Left ventricle myocardium inferior (tissue), 1 donor: ENCODE results near the gene FTCD. TPM values are rescaled to one million over a fixed set of nuclear protein-coding genes. Genes with fewer than 3 reads are reported as not detected.
"Not testable (repeated sequence)": the region's sequence is repeated elsewhere in the genome, so short reads cannot be mapped to it uniquely, and the experiment has no call there.

ENCODE experiments used
- DNase-seq: peaks from one replicate; pipeline ENCODE4 v3.0.0-alpha.2; 2020
- H3K27ac ChIP-seq: fragments of 200-600 bp; replicated peaks from 2 replicates; pipeline ENCODE4 v1.8.0; 2021
- H3K27me3 ChIP-seq: fragments of 200-600 bp; 2 replicates; pipeline ENCODE4 v1.8.0; 2021; ENCODE audit warnings: low read depth
- H3K36me3 ChIP-seq: fragments of 200-600 bp; 2 replicates; pipeline ENCODE4 v1.8.0; 2021
- H3K4me1 ChIP-seq: fragments of 200-600 bp; 2 replicates; pipeline ENCODE4 v1.8.0; 2021
- H3K4me3 ChIP-seq: fragments of 200-600 bp; 2 replicates; pipeline ENCODE4 v1.8.0; 2021; ENCODE audit warnings: mild to moderate bottlenecking, moderate library complexity
- H3K9me3 ChIP-seq: fragments of 200-600 bp; replicated peaks from 2 replicates; pipeline ENCODE4 v1.8.0; 2021
- intact Hi-C: fragments of 100-400 bp; cut with micrococcal nuclease; formaldehyde crosslinking; loops from one replicate; pipeline ENCODE4 v1.11.0; 2022
- total RNA-seq: library from RNA; stranded (reverse); fragmentation: NEBNext Ultra II Directional; extraction: Animal tissue kit (Norgen Biotek cat#: 25700); gene quantifications from one replicate; pipeline ENCODE4 v1.2.1, GENCODE V29; 2021
- TF ChIP-seq, protein P1 (sequence below): fragments of 200-600 bp; IDR thresholded peaks from 2 replicates; pipeline ENCODE4 v1.8.0; 2021; ENCODE audit warnings: antibody characterized with exemption, mild to moderate bottlenecking, borderline replicate concordance
- donor health status: DM: no; HTN: yes; CAD: no; lungs with severe emphysema.

The FTCD gene
- total RNA-seq, 1 donor from 2014 or later: 2.2 TPM

DNA sequence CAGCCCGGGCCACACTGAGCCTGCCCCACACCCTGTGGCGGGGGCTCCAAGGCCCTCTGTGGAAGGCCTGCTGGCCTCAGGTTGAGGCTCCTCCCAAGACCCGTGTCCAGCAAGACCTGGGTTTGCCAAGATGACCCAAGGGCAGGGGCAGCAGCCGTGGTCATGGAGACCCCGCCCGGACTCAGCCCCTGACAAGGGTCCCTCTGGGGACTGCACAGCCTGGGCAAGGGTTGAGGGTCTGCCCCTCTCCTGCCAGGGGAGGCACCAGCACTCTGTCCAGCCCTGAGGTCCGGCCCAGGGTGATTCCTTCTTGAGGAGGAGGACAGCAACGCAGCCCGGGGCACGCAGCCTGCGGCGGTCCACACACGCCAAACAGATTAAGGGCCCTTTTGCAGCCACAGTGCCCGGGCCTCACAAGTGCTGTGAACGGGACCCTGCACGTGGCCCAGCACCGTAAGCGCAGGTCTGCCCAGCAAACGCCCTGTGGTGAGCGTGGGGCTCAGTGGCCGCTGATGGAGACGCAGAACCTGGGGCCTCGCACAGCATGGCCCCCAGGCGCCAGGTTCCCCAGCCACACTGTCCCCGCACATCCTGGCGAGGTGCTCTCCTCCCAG lies 25.5 kb upstream of the FTCD start:
- Histone ChIP-seq H3K4me1 (peaks cover 26% of the 10 kb centered on the region), H3K9me3 (peaks cover 5% of the 10 kb centered on the region), H3K27ac (no peak overlapping the region), H3K36me3 (no peaks in the 10 kb centered on the region), H3K4me3 (no peak overlapping the region), H3K27me3 (no peaks in the 10 kb centered on the region)
- TF ChIP-seq, protein P1, sequence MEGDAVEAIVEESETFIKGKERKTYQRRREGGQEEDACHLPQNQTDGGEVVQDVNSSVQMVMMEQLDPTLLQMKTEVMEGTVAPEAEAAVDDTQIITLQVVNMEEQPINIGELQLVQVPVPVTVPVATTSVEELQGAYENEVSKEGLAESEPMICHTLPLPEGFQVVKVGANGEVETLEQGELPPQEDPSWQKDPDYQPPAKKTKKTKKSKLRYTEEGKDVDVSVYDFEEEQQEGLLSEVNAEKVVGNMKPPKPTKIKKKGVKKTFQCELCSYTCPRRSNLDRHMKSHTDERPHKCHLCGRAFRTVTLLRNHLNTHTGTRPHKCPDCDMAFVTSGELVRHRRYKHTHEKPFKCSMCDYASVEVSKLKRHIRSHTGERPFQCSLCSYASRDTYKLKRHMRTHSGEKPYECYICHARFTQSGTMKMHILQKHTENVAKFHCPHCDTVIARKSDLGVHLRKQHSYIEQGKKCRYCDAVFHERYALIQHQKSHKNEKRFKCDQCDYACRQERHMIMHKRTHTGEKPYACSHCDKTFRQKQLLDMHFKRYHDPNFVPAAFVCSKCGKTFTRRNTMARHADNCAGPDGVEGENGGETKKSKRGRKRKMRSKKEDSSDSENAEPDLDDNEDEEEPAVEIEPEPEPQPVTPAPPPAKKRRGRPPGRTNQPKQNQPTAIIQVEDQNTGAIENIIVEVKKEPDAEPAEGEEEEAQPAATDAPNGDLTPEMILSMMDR: no peak
- DNase-seq: no peak
- intact Hi-C loops: no loop called here

DNA sequence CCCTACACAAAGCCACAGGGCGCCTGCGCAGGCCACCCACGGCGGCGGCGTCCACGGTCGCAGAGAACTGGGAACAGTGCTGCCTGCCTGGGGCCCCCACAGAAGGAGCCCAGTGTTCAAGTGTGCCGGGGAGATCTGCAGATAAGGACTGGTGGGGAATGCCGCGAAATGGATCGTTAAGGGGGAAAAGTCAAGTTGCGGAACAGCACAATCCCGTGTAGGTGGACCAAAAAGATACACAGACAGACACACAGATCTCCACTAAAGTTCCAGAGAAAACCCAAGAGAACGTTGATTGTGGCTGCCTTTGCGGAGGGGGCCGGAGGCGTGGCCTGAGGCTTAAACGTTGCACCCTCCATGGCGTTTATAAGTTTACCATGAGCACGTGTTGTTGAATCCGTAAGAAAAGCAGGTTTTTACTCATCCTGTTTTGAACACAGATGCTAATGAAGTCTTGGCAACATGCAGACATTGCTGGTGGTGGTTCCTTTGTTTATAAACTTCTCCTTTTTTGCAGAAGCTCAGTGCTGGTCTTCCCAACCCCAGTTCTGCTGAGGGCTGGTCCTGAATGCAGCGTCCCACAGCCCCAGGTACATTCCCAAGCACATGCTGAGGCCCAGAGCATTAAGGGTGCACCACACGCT lies 24.8 kb upstream of the FTCD start:
- intact Hi-C loops: no loop called here
- peaks cover 20% of the 10 kb centered on the region for H3K4me1 ChIP-seq

DNA sequence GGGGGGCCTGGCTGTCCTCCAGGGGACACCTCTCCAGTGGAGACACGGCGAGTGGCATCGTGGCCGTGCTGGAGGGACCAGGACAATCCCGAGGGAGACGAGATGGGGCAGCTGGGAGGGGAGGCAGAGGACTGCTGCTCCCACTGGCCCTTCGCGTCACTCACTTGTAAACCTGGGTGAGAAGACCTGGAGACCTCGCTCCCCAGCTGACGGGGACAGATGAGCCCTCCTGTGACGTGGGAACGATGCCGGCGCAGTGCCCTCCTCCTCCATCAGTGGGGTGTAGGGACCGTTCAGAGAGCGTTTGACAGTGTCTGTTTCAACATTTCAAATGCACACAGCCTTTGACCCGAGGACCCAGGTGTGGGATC lies 24.3 kb upstream of the FTCD start:
- H3K27me3 ChIP-seq: no peaks in the 10 kb centered on the region
- peaks cover 12% of the 10 kb centered on the region for H3K9me3 ChIP-seq
- DNase-seq: no peak
- H3K36me3 ChIP-seq: no peaks in the 10 kb centered on the region
- no peak overlapping the region for H3K4me3 ChIP-seq
- no peak overlapping the region for H3K27ac ChIP-seq
- peaks cover 15% of the 10 kb centered on the region for H3K4me1 ChIP-seq
- TF ChIP-seq, protein P1: no peak
- intact Hi-C loops: no loop called here

More for the DNA sequence above, 24.8 kb upstream of the FTCD start:
- H3K9me3 ChIP-seq: peaks cover 6% of the 10 kb centered on the region
- DNase-seq: no peak
- TF ChIP-seq, protein P1: no peak
- no peak overlapping the region for H3K4me3 ChIP-seq
- no peaks in the 10 kb centered on the region for H3K36me3 ChIP-seq
- H3K27ac ChIP-seq: no peak overlapping the region
- H3K27me3 ChIP-seq: no peaks in the 10 kb centered on the region

DNA sequence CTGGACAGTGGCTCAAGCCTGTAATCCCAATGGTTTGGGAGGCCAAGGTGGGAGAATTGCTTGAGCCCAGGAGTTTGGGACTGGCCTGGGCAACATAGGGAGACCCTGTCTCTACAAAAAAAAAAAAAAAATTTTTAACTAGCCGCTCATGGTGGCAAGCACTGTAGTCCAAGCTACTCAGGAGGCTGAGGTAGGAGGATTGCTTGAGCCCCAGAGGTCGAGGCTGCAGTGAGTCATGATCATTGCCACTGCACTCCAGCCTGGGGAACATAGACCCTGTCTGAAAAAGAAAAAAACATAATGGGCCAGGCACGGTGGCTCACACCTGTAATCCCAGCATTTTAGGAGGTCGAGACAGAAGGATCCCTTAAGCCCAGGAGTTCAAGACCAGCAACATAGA lies 23.6 kb upstream of the FTCD start:
- Histone ChIP-seq H3K36me3 (no peaks in the 10 kb centered on the region), H3K27ac (peak overlapping the region; percentile 38), H3K4me1 (peaks cover 11% of the 10 kb centered on the region), H3K27me3 (no peaks in the 10 kb centered on the region), H3K9me3 (peaks cover 19% of the 10 kb centered on the region), H3K4me3 (no peak overlapping the region)
- TF ChIP-seq, protein P1: no peak
- no peak for DNase-seq
- intact Hi-C loops: no loop called here

DNA sequence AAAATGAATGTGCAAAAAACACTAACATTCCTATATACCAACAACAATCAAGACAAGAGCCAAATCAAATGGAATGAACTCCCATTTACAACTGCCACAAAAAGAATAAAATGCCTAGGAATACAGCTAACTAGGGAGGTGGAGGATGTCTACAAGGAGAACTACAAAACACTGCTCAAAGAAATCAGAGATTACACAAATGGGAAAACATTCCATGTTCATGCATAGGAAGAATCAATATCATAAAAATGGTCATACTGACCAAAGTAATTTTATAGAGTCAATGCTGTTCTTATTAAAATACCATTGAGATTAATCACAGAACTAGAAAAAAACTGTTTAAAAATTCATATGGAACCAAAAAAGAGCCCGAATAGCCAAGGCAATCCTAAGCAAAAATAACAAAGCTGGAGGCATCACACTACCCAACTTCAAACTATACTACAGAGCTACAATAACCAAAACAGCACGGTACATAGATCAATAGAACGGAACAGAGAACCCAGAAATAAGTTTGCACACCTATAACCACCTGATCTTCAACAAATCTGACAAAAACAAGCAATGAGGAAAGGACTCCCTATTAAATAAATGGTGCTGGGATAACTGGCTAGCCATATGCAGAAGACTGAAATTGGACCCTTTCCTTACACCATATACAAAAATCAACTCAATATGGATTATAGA lies 21.2 kb upstream of the FTCD start:
- H3K9me3 ChIP-seq: peaks cover 22% of the 10 kb centered on the region
- H3K4me1 ChIP-seq, intact Hi-C loops, DNase-seq, H3K36me3 ChIP-seq, H3K4me3 ChIP-seq, H3K27me3 ChIP-seq, H3K27ac ChIP-seq: not testable (repeated sequence)

DNA sequence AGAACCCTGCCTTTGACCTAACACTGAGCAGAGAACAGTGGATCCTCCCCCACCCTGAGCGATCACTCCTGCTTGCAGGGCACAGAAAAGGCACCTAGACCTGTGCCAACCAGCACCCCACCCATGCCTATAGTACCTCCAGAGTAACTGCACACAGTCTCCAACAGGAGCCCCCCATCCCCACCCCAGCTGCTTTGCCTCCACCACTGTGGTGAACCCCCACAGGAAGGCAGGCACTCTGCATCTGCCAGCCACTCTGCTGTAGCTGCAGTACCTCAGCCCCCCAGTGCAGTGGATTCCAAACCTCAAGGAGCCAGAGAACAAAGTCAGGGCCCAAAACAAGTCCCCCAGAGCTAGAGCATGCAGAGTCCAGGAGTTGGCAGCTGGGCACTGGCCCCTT lies 18.2 kb upstream of the FTCD start:
- no peak for DNase-seq
- intact Hi-C loops: no loop called here
- H3K4me1 ChIP-seq: no peaks in the 10 kb centered on the region
- no peak overlapping the region for H3K4me3 ChIP-seq
- H3K9me3 ChIP-seq: peaks cover 22% of the 10 kb centered on the region
- H3K27me3 ChIP-seq: no peaks in the 10 kb centered on the region
- no peaks in the 10 kb centered on the region for H3K36me3 ChIP-seq
- TF ChIP-seq, protein P1: no peak
- no peak overlapping the region for H3K27ac ChIP-seq
